ENCODE measurements around the gene ELL2. TPM values are rescaled to one million over a fixed set of nuclear protein-coding genes. Genes with fewer than 3 reads are reported as not detected.

ELL2 gene
- polyA plus RNA-seq, 1 of the 3 experiments (the other 2 are of a cell fraction): 18.4 TPM

GRCh38 chr5:95959051-95959887 is 2.4 kb downstream of the ELL2 start:
- no peak for DNase-seq
- CTCF ChIA-PET: interaction anchor here (0.8 to 1.7 kb wide), 6 partner anchors 13 to 377 kb away, joined by 3 to 6 read pairs (median 3); no protein-coding TSS in a partner anchor
- 81% methylated on average over 9 of the region's 9 CpGs for WGBS (ENCODE audit: low lambda C conversion rate)
- Histone ChIP-seq H2AFZ (ENCODE audit: low read depth) (no peak overlapping the region), H3K9ac (peak overlapping the region; percentile 95), H3K9me2 (no peaks in the 10 kb centered on the region), H3K9me3 (no peaks in the 10 kb centered on the region), H3K27ac (ENCODE audit: low read depth in 2 of 2, low read length in 1 of 2) (peak overlapping the region in 1 of 2 experiments; percentile 84; a peak in 2 of 4 replicates), H3F3A (replicated peaks; ENCODE audit: insufficient read depth) (peaks cover 24% of the 10 kb centered on the region), H3K4me3 (ENCODE audit: low read depth in 2 of 2, low read length in 1 of 2) (peak overlapping the region; percentile 85 to 87), H4K20me1 (ENCODE audit: insufficient read depth) (peaks cover 54% of the 10 kb centered on the region), H3K79me2 (ENCODE audit: insufficient read depth) (peaks cover 74% of the 10 kb centered on the region), H3K27me3 (ENCODE audit: insufficient read depth) (no peaks in the 10 kb centered on the region), H3K4me1 (ENCODE audit: control insufficient read depth in 1 of 2, insufficient read depth in 2 of 2, low read depth in 1 of 2, low read length in 1 of 2) (peaks cover 18 to 19% of the 10 kb centered on the region in 2 experiments; a peak in 3 of 4 replicates), H3K36me3 (replicated peaks in 1 of 2; ENCODE audit: control insufficient read depth in 1 of 2, insufficient read depth in 2 of 2, low read length in 1 of 2) (peaks cover 0 to 7% of the 10 kb centered on the region in 2 experiments), H3K4me2 (peak overlapping the region; percentile 82)
- TF ChIP-seq GATA2 (CRISPR knock-in tag; IDR thresholded peaks at IDR 0.05) (peak; percentile 12; the same call in 1 of the 2 replicates), REST (IDR thresholded peaks at IDR 0.05; ENCODE audit: low read depth, low read length) (no peak)
- TF ChIP-seq, protein P1, sequence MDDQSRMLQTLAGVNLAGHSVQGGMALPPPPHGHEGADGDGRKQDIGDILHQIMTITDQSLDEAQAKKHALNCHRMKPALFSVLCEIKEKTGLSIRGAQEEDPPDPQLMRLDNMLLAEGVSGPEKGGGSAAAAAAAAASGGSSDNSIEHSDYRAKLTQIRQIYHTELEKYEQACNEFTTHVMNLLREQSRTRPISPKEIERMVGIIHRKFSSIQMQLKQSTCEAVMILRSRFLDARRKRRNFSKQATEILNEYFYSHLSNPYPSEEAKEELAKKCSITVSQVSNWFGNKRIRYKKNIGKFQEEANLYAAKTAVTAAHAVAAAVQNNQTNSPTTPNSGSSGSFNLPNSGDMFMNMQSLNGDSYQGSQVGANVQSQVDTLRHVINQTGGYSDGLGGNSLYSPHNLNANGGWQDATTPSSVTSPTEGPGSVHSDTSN (IDR thresholded peaks at IDR 0.05): peak; percentile 29; the same call in 1 of the 2 replicates
- POLR2A ChIA-PET: no interaction called here

DNA sequence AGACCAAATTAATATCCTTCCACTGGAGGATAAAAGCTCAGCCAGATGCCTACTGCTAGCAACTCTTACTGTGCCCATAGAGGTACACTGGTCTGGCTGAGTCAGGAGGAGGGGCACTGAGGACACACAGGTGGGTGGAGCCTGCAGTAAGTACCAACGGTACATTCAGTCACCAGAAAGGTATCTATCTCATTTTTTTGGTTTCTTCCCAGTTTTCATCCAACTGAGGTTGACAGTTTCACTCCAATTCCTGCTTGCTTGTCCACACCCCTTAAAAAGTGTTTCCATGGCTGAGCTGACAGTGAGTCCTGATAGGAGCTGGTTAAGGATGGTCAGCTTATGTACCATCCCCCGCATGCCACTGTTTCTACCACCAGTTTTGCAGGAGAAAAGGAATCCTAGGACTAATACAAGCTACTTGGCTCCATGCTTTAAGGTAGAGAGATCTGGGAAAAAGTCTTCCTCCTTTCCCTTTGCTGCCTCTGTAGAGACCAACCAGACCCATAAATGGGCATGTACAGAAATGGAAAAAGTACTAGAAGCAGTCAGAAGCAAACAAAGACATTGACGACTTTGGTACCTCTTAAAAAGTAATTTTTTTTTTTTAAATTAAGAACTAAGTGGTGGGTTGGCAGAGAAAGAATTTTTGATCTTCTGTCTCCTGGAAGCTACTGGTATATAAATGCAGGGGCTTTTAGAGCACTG is 3.2 kb downstream of the ELL2 start:
- H3K27me3 ChIP-seq (ENCODE audit: insufficient read depth): no peaks in the 10 kb centered on the region
- peaks cover 82% of the 10 kb centered on the region for H3K79me2 ChIP-seq (ENCODE audit: insufficient read depth)
- ChIA-PET CTCF (interaction anchor here (0.8 to 1.7 kb wide), 5 partner anchors 12 to 377 kb away, joined by 3 to 6 read pairs (median 4); no protein-coding TSS in a partner anchor), POLR2A (no interaction called here)
- peak overlapping the region in 1 of 2 experiments; percentile 84; a peak in 2 of 4 replicates for H3K27ac ChIP-seq (ENCODE audit: low read depth in 2 of 2, low read length in 1 of 2)
- H3F3A ChIP-seq (replicated peaks; ENCODE audit: insufficient read depth): peaks cover 29% of the 10 kb centered on the region
- peak overlapping the region; percentile 82 for H3K4me2 ChIP-seq
- peak overlapping the region; percentile 85 to 87; a peak in 3 of 4 replicates for H3K4me3 ChIP-seq (ENCODE audit: low read depth in 2 of 2, low read length in 1 of 2)
- TF ChIP-seq GATA2 (CRISPR knock-in tag; IDR thresholded peaks at IDR 0.05) (no peak), MAX (IDR thresholded peaks at IDR 0.05; ENCODE audit: low read depth) (no peak), RCOR1 (IDR thresholded peaks at IDR 0.05; ENCODE audit: low read length) (no peak)
- H3K9ac ChIP-seq: peak overlapping the region; percentile 95
- 62% methylated on average over 3 of the region's 3 CpGs for WGBS (ENCODE audit: low lambda C conversion rate)
- no peak overlapping the region for H2AFZ ChIP-seq (ENCODE audit: low read depth)
- peaks cover 0 to 7% of the 10 kb centered on the region in 2 experiments for H3K36me3 ChIP-seq (replicated peaks in 1 of 2; ENCODE audit: control insufficient read depth in 1 of 2, insufficient read depth in 2 of 2, low read length in 1 of 2)
- no peaks in the 10 kb centered on the region for H3K9me3 ChIP-seq
- peaks cover 62% of the 10 kb centered on the region for H4K20me1 ChIP-seq (ENCODE audit: insufficient read depth)
- no peaks in the 10 kb centered on the region for H3K9me2 ChIP-seq
- no peak for DNase-seq
- peaks cover 18 to 19% of the 10 kb centered on the region in 2 experiments; a peak in 3 of 4 replicates for H3K4me1 ChIP-seq (ENCODE audit: control insufficient read depth in 1 of 2, insufficient read depth in 2 of 2, low read depth in 1 of 2, low read length in 1 of 2)

All from SK-N-SH (cell line).